Ectodermal cell (in vitro differentiated cells): ENCODE data around the gene IMPDH1.

Source experiments
- H3K27ac ChIP-seq: 2 replicates; pipeline ENCODE4 v1.7.0; 2013; ENCODE audit warnings: mild to moderate bottlenecking, low read depth, low read length; ENCODE audit not compliant: insufficient read depth, poor library complexity, severe bottlenecking
- H3K27me3 ChIP-seq: 2 replicates; pipeline ENCODE4 v1.7.0; 2013; ENCODE audit warnings: mild to moderate bottlenecking, low read length; ENCODE audit not compliant: insufficient read depth, control insufficient read depth, poor library complexity, severe bottlenecking
- H3K36me3 ChIP-seq: one replicate; pipeline ENCODE4 v1.7.0; 2013; ENCODE audit warnings: low read length; ENCODE audit not compliant: control insufficient read depth, insufficient read depth
- H3K4me1 ChIP-seq: one replicate; pipeline ENCODE4 v1.7.0; 2013; ENCODE audit warnings: low read length; ENCODE audit not compliant: control insufficient read depth, insufficient read depth
- H3K4me3 ChIP-seq: 2 replicates; pipeline ENCODE4 v1.7.0; 2013; ENCODE audit warnings: low read depth, low read length, control low read depth; ENCODE audit not compliant: insufficient read depth
- H3K9me3 ChIP-seq: 2 replicates; pipeline ENCODE4 v1.7.0; 2013; ENCODE audit warnings: mild to moderate bottlenecking, low read length, moderate library complexity; ENCODE audit not compliant: control insufficient read depth
- WGBS, 2 experiments: methylation state at CpG; one replicate each; pipeline ENCODE4 v1.1.7; 2013; ENCODE audit warnings: missing lambda C conversion rate in 2 of 2; 5-methylcytosine and 5-hydroxymethylcytosine counted together

The IMPDH1 gene

GRCh38 chr7:128420773-128421172, 11.0 kb upstream of the IMPDH1 start:
- peaks cover 4% of the 10 kb centered on the region for H3K27me3 ChIP-seq
- H3K4me1 ChIP-seq = no peaks in the 10 kb centered on the region
- H3K27ac ChIP-seq = no peak overlapping the region
- H3K9me3 ChIP-seq = no peaks in the 10 kb centered on the region
- H3K36me3 ChIP-seq = no peaks in the 10 kb centered on the region
- H3K4me3 ChIP-seq = no peak overlapping the region
- WGBS, 2 experiments = 82 to 93% methylated on average over 1 of the region's 1 CpG

- 93% methylated on average over 7 of the region's 7 CpGs for WGBS, 2 experiments
- H3K27me3 ChIP-seq = peaks cover 4% of the 10 kb centered on the region
- no peaks in the 10 kb centered on the region for H3K36me3 ChIP-seq
- no peaks in the 10 kb centered on the region for H3K9me3 ChIP-seq
- no peak overlapping the region for H3K4me3 ChIP-seq
- no peak overlapping the region for H3K27ac ChIP-seq
- no peaks in the 10 kb centered on the region for H3K4me1 ChIP-seq
Measured at GRCh38 chr7:128419257-128419656, 9.5 kb upstream of the IMPDH1 start.

GRCh38 chr7:128417071-128417470, 7.3 kb upstream of the IMPDH1 start:
- Histone ChIP-seq H3K27ac (no peak overlapping the region), H3K36me3 (no peaks in the 10 kb centered on the region), H3K4me3 (no peak overlapping the region), H3K9me3 (no peaks in the 10 kb centered on the region), H3K27me3 (peaks cover 21% of the 10 kb centered on the region), H3K4me1 (no peaks in the 10 kb centered on the region)
- WGBS, 2 experiments = 91 to 95% methylated on average over 3 of the region's 3 CpGs

GRCh38 chr7:128415217-128415785, 5.5 kb upstream of the IMPDH1 start:
- Histone ChIP-seq H3K27ac (no peak overlapping the region), H3K4me3 (no peak overlapping the region), H3K27me3 (peaks cover 39% of the 10 kb centered on the region), H3K9me3 (no peaks in the 10 kb centered on the region), H3K4me1 (no peaks in the 10 kb centered on the region), H3K36me3 (no peaks in the 10 kb centered on the region)
- WGBS, 2 experiments = 99% methylated on average over 3 to 4 of the region's 4 CpGs

GRCh38 chr7:128410451-128410753, 620 bp upstream of the IMPDH1 start:
- no peaks in the 10 kb centered on the region for H3K36me3 ChIP-seq
- H3K27ac ChIP-seq = no peak overlapping the region
- H3K9me3 ChIP-seq = no peaks in the 10 kb centered on the region
- peaks cover 78% of the 10 kb centered on the region for H3K27me3 ChIP-seq
- H3K4me1 ChIP-seq = peaks cover 27% of the 10 kb centered on the region
- WGBS, 2 experiments = 13 to 15% methylated on average over 6 of the region's 6 CpGs
- peak overlapping the region; percentile 61 for H3K4me3 ChIP-seq

- Histone ChIP-seq H3K27ac (peak overlapping the region; percentile 86), H3K27me3 (peaks cover 91% of the 10 kb centered on the region)
- 6 to 10% methylated on average over 25 of the region's 25 CpGs for WGBS, 2 experiments
Measured at GRCh38 chr7:128408709-128409595, 830 bp downstream of the IMPDH1 start.

GRCh38 chr7:128407751-128408708, 1.8 kb downstream of the IMPDH1 start:
- WGBS, 2 experiments = 44 to 49% methylated on average over 11 of the region's 11 CpGs
- H3K27ac ChIP-seq = peak overlapping the region; percentile 86
- H3K4me3 ChIP-seq = peak overlapping the region; percentile 10
- H3K27me3 ChIP-seq = peaks cover 83% of the 10 kb centered on the region
- peaks cover 43% of the 10 kb centered on the region for H3K4me1 ChIP-seq
- H3K9me3 ChIP-seq = no peaks in the 10 kb centered on the region
- no peaks in the 10 kb centered on the region for H3K36me3 ChIP-seq

More at GRCh38 chr7:128408709-128409595, 830 bp downstream of the IMPDH1 start:
- no peaks in the 10 kb centered on the region for H3K9me3 ChIP-seq
- no peaks in the 10 kb centered on the region for H3K36me3 ChIP-seq
- peaks cover 40% of the 10 kb centered on the region for H3K4me1 ChIP-seq
- peak overlapping the region; percentile 61 for H3K4me3 ChIP-seq

GRCh38 chr7:128407233-128407589, 2.6 kb downstream of the IMPDH1 start:
- Histone ChIP-seq H3K27me3 (peaks cover 77% of the 10 kb centered on the region), H3K9me3 (no peaks in the 10 kb centered on the region), H3K27ac (no peak overlapping the region), H3K36me3 (no peaks in the 10 kb centered on the region), H3K4me3 (no peak overlapping the region), H3K4me1 (peaks cover 43% of the 10 kb centered on the region)
- WGBS, 2 experiments = 79% methylated on average over 7 of the region's 7 CpGs

- Histone ChIP-seq H3K27ac (no peak overlapping the region), H3K9me3 (no peaks in the 10 kb centered on the region), H3K36me3 (no peaks in the 10 kb centered on the region), H3K4me1 (peaks cover 43% of the 10 kb centered on the region), H3K4me3 (no peak overlapping the region), H3K27me3 (peaks cover 71% of the 10 kb centered on the region)
- 38% methylated on average over 16 of the region's 17 CpGs for WGBS, 2 experiments
Measured at GRCh38 chr7:128406314-128407232, 3.2 kb downstream of the IMPDH1 start.
